Panc1 (cell line): Measurements from ENCODE around the gene DPH6. TPM values are rescaled to one million over a fixed set of nuclear protein-coding genes. Genes with fewer than 3 reads are reported as not detected.
"Not testable (repeated sequence)": the region's sequence is repeated elsewhere in the genome, so short reads cannot be mapped to it uniquely, and the experiment has no call there.

ENCODE experiments used
- ATAC-seq: fragments of 200-7000 bp; cut with Tn5 transposase; 2 replicates; pipeline ENCODE4 v1.9.1; 2020; ENCODE audit warnings: mild to moderate bottlenecking, moderate library complexity
- BruUV-seq: library from RNA; stranded (reverse); fragments of 400-500 nt; replicated peaks from 2 replicates; lab custom pipeline; 2021; lab: Mats Ljungman, UMichigan
- CTCF ChIA-PET: fragments of 300-600 bp; sonication (Branson Sonifier 250); formaldehyde crosslinking; loops from one replicate; lab custom pipeline; 2022; ENCODE audit warnings: antibody characterized with exemption; lab: Charles Lee
- POLR2A ChIA-PET: fragments of 300-600 bp; sonication (Branson Sonifier 250); formaldehyde crosslinking; loops from one replicate; lab custom pipeline; 2022; ENCODE audit warnings: antibody characterized with exemption; lab: Charles Lee
- DNase-seq: peaks from one replicate; pipeline ENCODE4 v3.0.0-alpha.2; 2010; ENCODE audit warnings: low read depth, low spot score
- H3K27ac ChIP-seq: 2 replicates; pipeline ENCODE4 v1.5.1; 2011; ENCODE audit warnings: mild to moderate bottlenecking, low read length, inconsistent platforms
- H3K27me3 ChIP-seq: fragments of 200-500 bp; sonication (Bioruptor generic); 2 replicates; pipeline ENCODE4 v1.6.0; 2014; ENCODE audit warnings: low read length, inconsistent platforms; ENCODE audit not compliant: control insufficient read depth, insufficient read depth
- H3K36me3 ChIP-seq: fragments of 200-500 bp; sonication (Bioruptor generic); 2 replicates; pipeline ENCODE4 v1.5.1; 2014; ENCODE audit warnings: inconsistent platforms, mild to moderate bottlenecking, low read length, moderate library complexity; ENCODE audit not compliant: control insufficient read depth, insufficient read depth
- H3K4me1 ChIP-seq: 2 replicates; pipeline ENCODE4 v1.5.1; 2011; ENCODE audit warnings: inconsistent platforms, mild to moderate bottlenecking, low read length, moderate library complexity; ENCODE audit not compliant: control insufficient read depth, insufficient read depth
- H3K4me3 ChIP-seq, 2 experiments: 2 replicates each; pipeline ENCODE4 v1.5.1; 2011 to 2012; ENCODE audit warnings: low read depth in 2 of 2, low read length in 2 of 2, mild to moderate bottlenecking in 2 of 2, inconsistent platforms in 1 of 2, moderate library complexity in 1 of 2
- H3K9me3 ChIP-seq: fragments of 200-500 bp; sonication (Bioruptor generic); 2 replicates; pipeline ENCODE4 v1.5.1; 2014; ENCODE audit warnings: low read depth, mild to moderate bottlenecking, inconsistent platforms, low read length, moderate library complexity; ENCODE audit not compliant: control insufficient read depth, insufficient read depth
- POLR2AphosphoS5 ChIP-seq: IDR thresholded peaks from 2 replicates; pipeline ENCODE4 v1.6.1; 2012; ENCODE audit warnings: mild to moderate bottlenecking, low read depth, low read length, moderate library complexity
- SIN3A ChIP-seq: IDR thresholded peaks from 2 replicates; pipeline ENCODE4 v1.6.1; 2012; ENCODE audit warnings: low read depth, mild to moderate bottlenecking, low read length, moderate library complexity, borderline replicate concordance; ENCODE audit not compliant: insufficient read depth
- TCF7L2 ChIP-seq: IDR thresholded peaks from 2 replicates; pipeline ENCODE4 v1.6.1; 2011; ENCODE audit warnings: mild to moderate bottlenecking, low read depth, low read length, inconsistent platforms
- in situ Hi-C: cut with HindIII; loops from 2 replicates; pipeline ENCODE4 v1.10.0; 2016; ENCODE audit warnings: low sequenced_read_pairs, low pct_unique_long_range_greater_than_20kb
- intact Hi-C: fragments of 100-400 bp; cut with micrococcal nuclease; formaldehyde crosslinking; loops from one replicate; pipeline ENCODE4 v1.10.0; 2022; ENCODE audit not compliant: unreplicated experiment
- total RNA-seq: library from RNA; stranded (reverse); gene quantifications from one replicate; pipeline ENCODE4 v1.2.1, GENCODE V29; 2021; ENCODE audit not compliant: unreplicated experiment
- TF ChIP-seq, protein P1 (sequence below), 2 experiments: IDR thresholded peaks; 2 replicates each; pipeline ENCODE4 v1.6.1; 2011 to 2012; ENCODE audit warnings: low read depth in 2 of 2, control low read depth in 1 of 2, low read length in 1 of 2, mild to moderate bottlenecking in 1 of 2, moderate library complexity in 1 of 2; ENCODE audit not compliant: insufficient read depth in 1 of 2
- TF ChIP-seq, protein P2 (sequence below): fragments of 450-650 bp; IDR thresholded peaks from 2 replicates; pipeline ENCODE4 v1.5.1; 2017; ENCODE audit warnings: mild to moderate bottlenecking

DPH6 gene
- total RNA-seq, 1 experiment from 2014 or later = 24.0 TPM

DNA sequence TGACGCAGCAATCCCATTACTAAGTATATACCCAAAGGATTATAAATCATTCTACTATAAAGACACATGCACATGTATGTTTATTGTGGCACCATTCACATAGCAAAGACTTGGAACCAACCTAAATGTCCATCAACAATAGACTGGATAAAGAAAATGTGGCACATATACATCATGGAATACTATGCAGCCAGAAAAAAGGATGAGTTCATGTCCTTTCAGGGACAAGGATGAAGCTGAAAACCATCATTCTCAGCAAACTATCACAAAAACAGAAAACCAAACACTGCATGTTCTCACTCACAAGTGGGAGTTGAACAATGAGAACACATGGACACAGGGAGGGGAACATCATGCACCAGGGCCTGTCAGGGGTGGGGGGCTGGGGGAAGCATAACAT lies 167.5 kb downstream of the DPH6 start:
- in situ Hi-C loops, H3K9me3 ChIP-seq, H3K36me3 ChIP-seq, H3K4me1 ChIP-seq, H3K27me3 ChIP-seq, ATAC-seq, BruUV-seq, H3K4me3 ChIP-seq, CTCF ChIA-PET, H3K27ac ChIP-seq, POLR2A ChIA-PET, DNase-seq, intact Hi-C loops: not testable (repeated sequence)

DNA sequence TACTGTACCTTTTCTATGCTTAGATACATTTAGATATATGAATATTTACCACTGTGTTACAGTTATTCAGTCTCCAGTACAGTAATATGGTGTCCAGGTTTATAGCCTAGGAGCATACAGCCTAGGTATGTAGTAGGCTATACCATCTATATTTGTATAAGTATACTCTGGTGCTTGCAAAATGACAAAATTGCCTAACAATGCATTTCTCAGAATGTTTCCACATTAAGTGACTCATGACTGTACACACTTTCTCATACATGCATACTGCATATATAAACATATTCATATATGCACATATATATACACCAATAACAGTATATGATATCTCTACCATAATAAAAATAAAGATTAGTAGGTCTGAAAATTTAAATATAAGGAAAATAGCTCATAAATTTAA lies 169.3 kb downstream of the DPH6 start:
- no peak for ATAC-seq
- ChIA-PET POLR2A (no interaction called here), CTCF (no interaction called here)
- DNase-seq = no peak
- Histone ChIP-seq H3K27ac (no peak overlapping the region), H3K4me1 (no peaks in the 10 kb centered on the region), H3K4me3 (no peak overlapping the region), H3K27me3 (no peaks in the 10 kb centered on the region), H3K9me3 (no peaks in the 10 kb centered on the region), H3K36me3 (no peaks in the 10 kb centered on the region)
- in situ Hi-C loops = no loop called here
- BruUV-seq = no TSS peak
- intact Hi-C loops = no loop called here
- TF ChIP-seq, protein P1, sequence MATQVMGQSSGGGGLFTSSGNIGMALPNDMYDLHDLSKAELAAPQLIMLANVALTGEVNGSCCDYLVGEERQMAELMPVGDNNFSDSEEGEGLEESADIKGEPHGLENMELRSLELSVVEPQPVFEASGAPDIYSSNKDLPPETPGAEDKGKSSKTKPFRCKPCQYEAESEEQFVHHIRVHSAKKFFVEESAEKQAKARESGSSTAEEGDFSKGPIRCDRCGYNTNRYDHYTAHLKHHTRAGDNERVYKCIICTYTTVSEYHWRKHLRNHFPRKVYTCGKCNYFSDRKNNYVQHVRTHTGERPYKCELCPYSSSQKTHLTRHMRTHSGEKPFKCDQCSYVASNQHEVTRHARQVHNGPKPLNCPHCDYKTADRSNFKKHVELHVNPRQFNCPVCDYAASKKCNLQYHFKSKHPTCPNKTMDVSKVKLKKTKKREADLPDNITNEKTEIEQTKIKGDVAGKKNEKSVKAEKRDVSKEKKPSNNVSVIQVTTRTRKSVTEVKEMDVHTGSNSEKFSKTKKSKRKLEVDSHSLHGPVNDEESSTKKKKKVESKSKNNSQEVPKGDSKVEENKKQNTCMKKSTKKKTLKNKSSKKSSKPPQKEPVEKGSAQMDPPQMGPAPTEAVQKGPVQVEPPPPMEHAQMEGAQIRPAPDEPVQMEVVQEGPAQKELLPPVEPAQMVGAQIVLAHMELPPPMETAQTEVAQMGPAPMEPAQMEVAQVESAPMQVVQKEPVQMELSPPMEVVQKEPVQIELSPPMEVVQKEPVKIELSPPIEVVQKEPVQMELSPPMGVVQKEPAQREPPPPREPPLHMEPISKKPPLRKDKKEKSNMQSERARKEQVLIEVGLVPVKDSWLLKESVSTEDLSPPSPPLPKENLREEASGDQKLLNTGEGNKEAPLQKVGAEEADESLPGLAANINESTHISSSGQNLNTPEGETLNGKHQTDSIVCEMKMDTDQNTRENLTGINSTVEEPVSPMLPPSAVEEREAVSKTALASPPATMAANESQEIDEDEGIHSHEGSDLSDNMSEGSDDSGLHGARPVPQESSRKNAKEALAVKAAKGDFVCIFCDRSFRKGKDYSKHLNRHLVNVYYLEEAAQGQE (IDR thresholded peaks at IDR 0.05; ENCODE audit: insufficient read depth in 1 of 2, low read depth in 2 of 2, low read length in 1 of 2) = no peak
- TF ChIP-seq POLR2AphosphoS5 (no peak), TCF7L2 (no peak), SIN3A (no peak)
- TF ChIP-seq, protein P2, sequence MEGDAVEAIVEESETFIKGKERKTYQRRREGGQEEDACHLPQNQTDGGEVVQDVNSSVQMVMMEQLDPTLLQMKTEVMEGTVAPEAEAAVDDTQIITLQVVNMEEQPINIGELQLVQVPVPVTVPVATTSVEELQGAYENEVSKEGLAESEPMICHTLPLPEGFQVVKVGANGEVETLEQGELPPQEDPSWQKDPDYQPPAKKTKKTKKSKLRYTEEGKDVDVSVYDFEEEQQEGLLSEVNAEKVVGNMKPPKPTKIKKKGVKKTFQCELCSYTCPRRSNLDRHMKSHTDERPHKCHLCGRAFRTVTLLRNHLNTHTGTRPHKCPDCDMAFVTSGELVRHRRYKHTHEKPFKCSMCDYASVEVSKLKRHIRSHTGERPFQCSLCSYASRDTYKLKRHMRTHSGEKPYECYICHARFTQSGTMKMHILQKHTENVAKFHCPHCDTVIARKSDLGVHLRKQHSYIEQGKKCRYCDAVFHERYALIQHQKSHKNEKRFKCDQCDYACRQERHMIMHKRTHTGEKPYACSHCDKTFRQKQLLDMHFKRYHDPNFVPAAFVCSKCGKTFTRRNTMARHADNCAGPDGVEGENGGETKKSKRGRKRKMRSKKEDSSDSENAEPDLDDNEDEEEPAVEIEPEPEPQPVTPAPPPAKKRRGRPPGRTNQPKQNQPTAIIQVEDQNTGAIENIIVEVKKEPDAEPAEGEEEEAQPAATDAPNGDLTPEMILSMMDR = no peak

DNA sequence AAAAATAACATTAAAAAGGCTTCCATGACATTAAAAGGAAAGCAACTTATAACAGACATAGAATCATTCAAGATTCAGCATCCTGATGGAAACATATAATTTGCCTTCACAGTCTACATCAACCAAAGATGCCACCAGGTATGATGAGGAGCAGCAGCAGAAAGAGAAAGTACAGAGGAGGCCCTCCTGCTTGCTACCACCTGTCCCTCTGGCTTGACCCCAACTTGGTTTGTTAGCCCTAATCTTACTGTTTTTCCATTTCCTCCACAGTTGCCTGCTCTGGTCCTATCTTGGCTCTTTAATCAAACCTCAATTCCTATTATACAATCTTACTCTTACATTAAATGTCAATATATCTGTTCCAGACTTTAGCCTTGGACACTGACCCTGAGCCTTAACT lies 171.3 kb downstream of the DPH6 start:
- DNase-seq (no peak), ATAC-seq (no peak)
- in situ Hi-C loops (no loop called here), intact Hi-C loops (no loop called here)
- ChIA-PET CTCF (no interaction called here), POLR2A (no interaction called here)
- no peak overlapping the region for H3K27ac ChIP-seq
- BruUV-seq = no TSS peak
- no peak for TF ChIP-seq POLR2AphosphoS5
- no peak for TF ChIP-seq TCF7L2
- TF ChIP-seq, protein P2 = no peak
- TF ChIP-seq, protein P1 (IDR thresholded peaks at IDR 0.05; ENCODE audit: insufficient read depth in 1 of 2, low read depth in 2 of 2, low read length in 1 of 2) = no peak
- TF ChIP-seq SIN3A = no peak
- H3K4me1 ChIP-seq = no peaks in the 10 kb centered on the region
- no peaks in the 10 kb centered on the region for H3K36me3 ChIP-seq
- no peaks in the 10 kb centered on the region for H3K9me3 ChIP-seq
- no peaks in the 10 kb centered on the region for H3K27me3 ChIP-seq
- no peak overlapping the region for H3K4me3 ChIP-seq
